ENCODE results near the gene SNHG17.

DNA sequence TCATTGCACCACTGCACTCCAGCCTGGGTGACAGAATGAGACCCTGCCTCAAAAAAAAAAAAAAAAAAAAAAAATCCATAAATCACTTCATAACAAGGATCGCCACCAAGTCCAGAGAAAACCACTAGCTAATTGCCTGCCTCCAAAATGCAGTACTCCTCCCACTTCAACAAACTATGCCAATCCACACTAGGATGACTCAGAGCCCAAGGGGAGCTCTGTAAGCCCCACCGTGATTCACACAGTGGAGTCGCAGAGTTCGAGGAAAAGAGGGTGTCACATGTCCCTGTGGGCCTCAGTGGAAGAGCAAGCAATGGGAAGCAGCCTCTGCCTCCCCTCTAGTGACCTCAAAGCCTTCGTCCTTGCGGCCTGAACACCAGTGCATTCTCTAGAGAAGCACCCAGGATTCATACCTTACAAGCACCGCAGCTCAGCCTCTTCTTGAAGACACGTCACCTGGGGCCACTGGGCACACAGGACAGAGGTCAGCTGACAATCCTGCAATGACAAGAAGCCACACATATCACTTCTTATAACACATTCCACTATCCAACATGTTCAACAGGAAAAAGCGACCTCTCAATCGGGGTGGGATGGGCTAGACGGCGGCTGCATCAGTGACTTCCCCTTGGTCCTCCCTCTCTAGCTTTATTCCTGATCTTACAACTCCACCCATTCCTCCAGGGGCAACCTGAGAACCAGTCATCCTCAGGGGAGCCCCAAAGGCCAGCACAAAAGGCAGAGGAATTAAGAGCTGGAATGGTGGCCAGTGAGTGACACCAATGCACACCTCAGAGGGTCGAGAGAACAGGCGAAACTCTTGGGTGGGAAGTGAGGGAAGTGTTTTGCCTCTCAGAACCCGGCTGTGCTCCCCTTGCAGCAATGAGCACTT, 8.9 kb downstream of the SNHG17 start:
- no peak for TF ChIP-seq MXI1 (IDR thresholded peaks at IDR 0.05; ENCODE audit: borderline replicate concordance, low read depth, low read length)
- no peak for TF ChIP-seq CTCF (conservative IDR thresholded peaks at IDR 0.05; ENCODE audit: low read depth, low read length)
- no peak for TF ChIP-seq POLR2A (IDR thresholded peaks at IDR 0.05; ENCODE audit: low read depth, low read length)
- no peak for TF ChIP-seq CEBPB (IDR thresholded peaks at IDR 0.05; ENCODE audit: low read depth, low read length)
- no peak for TF ChIP-seq RAD21 (IDR thresholded peaks at IDR 0.05; ENCODE audit: low read length)
- TF ChIP-seq FOS (IDR thresholded peaks at IDR 0.05; ENCODE audit: low read depth, low read length) = peak; percentile 84
- TF ChIP-seq SMC3 (IDR thresholded peaks at IDR 0.05; ENCODE audit: low read depth, low read length) = no peak
- no peak for TF ChIP-seq BHLHE40 (IDR thresholded peaks at IDR 0.05; ENCODE audit: low read depth, low read length)
- peak; percentile 34; the same call in 1 of the 2 replicates for TF ChIP-seq MAZ (IDR thresholded peaks at IDR 0.05; ENCODE audit: borderline replicate concordance, low read depth, low read length)
- no peak for TF ChIP-seq MAFK (IDR thresholded peaks at IDR 0.05; ENCODE audit: low read depth, low read length)
- peak; percentile 89 for TF ChIP-seq USF2 (IDR thresholded peaks at IDR 0.05; ENCODE audit: low read depth, low read length)
- no peak for TF ChIP-seq ELK1 (IDR thresholded peaks at IDR 0.05; ENCODE audit: borderline replicate concordance, low read depth, low read length)
- no peak for TF ChIP-seq RCOR1 (IDR thresholded peaks at IDR 0.05; ENCODE audit: insufficient replicate concordance, low read length)
- no peak for TF ChIP-seq RFX5 (IDR thresholded peaks at IDR 0.05; ENCODE audit: low read depth, low read length)
